ENCODE measurements around the gene JAKMIP2.
"Not testable (repeated sequence)": the region's sequence is repeated elsewhere in the genome, so short reads cannot be mapped to it uniquely, and the experiment has no call there.

JAKMIP2 gene

DNA sequence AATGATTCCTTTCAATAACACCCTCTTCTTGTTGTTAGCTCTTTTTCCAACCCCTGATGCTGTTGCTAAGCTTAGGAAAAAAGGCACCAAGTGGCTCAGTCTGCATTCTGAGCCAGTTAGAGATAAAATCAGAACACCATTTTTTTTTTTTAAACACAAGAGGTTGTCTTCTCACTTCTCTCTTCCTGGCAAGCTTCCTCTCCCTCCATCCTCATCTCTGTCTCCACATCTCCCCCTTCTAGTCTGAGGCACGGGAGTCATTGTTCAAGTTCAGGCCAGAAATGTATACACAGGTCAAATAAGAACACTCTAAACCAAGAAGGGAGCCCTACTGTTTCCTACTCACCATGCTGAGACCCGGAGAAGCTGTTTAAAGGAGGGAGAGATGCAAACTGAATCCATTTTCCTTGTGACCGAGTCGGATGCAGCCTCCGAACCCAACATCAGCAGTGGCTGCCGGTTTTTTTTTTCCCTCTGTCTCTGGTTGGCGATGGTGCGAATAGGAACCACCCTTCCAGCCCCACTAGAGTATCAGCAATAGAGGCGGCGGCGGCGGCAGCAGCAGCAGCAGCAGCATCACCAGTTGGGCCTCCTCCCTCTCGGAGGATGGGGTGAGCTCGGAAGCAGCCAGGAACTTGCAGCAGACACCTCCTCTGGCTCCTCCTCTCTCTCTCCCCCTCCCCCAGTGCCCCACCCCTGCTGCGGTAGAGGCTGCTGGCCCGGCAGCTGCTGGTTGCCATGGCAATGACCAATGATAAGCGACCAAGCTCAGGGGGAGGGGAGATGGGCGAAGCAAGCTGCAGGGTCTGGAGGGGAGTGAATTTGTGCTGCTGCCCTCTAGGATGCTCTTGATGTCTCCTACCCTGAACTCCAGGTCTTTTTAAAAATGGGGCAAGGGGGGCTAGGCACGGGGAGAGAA lies at the start of gene JAKMIP2:
JAKMIP2 (minus strand) TSS at position 619 of the 919 bp plus-strand sequence. CDS start 110,922 bp downstream, outside the sequence.
- peak; percentile 81 to 83 for DNase-seq

DNA sequence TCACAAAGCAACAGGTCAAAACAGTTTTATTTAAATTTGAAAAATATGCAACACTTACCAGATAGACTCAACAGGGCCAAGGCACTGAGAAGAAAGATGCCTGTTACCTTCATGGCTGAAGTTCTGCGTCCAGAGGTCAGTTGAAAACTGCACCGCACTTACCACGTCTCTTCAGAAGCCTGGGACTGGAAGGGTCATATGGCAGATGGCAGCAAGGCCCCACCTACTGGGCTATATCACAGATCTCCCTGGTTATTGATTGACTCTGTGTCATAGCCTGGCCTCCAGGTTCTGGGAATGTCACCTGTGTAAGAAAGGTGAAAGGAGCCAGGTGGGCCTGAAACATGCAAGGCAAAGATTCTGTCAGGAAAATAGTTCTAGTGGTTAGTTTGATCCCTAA lies 48.9 kb upstream of the JAKMIP2 start, which contains the start of gene SPINK1:
SPINK1 (minus strand) TSS at position 207 of the 400 bp plus-strand sequence; CDS start at position 113, 94 bp downstream.
- DNase-seq: no peak

DNA sequence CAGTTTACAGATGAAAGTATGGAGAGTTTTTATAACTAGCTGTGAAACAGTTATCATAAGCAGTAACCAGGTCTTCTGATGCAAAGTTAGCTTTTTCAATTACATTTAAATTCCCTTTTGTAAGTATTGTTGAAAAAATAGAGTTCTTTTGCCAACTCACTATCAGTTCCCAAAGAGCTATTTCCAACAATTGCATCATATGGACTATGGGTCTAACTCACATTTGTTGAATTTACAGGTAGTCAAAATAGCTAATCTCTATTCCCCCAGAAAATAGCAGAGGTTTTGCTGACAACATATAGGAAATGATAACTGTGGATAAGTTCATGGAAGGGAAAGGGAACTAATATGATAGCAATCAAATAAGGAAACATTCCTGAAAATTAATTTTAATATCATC lies 47.5 kb upstream of the JAKMIP2 start:
- no peak for DNase-seq

DNA sequence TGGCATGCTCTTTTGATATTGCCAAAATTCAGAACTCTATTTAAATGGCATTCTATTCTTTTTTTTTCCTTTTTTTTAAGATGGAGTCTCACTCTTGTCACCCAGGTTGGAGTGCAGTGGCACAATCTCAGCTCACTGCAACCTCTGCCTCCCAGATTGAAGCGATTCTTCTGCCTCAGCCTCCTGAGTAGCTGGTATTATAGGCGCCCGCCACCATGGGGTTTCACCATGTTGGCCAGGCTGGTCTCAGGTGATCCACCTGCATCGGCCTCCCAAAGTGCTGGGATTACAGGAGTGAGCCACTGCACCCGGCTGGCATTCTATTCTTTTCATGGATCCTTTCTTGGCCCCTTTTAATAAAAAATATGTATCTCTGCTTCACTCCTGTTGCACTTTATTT lies 44.5 kb upstream of the JAKMIP2 start:
- not testable (repeated sequence) for DNase-seq

DNA sequence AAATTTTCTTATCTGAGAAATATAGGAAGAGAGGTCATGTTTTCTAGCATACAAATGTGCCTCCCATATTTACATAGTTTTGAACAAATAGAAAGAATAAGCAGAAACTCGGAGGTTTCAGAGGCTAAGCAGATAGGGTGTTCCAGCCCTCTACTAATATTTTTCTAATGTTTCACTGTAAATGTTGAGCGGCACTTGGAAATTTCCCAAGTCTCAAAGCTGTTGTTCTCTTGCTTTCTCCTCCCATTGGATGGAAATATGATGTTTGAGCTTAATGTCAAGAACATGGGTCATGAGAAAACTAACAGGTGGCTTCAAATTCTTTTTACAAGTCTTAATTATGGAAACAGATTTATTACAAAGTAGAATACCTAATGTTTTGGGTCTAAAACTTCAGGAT lies 43.8 kb upstream of the JAKMIP2 start:
- DNase-seq: no peak

DNA sequence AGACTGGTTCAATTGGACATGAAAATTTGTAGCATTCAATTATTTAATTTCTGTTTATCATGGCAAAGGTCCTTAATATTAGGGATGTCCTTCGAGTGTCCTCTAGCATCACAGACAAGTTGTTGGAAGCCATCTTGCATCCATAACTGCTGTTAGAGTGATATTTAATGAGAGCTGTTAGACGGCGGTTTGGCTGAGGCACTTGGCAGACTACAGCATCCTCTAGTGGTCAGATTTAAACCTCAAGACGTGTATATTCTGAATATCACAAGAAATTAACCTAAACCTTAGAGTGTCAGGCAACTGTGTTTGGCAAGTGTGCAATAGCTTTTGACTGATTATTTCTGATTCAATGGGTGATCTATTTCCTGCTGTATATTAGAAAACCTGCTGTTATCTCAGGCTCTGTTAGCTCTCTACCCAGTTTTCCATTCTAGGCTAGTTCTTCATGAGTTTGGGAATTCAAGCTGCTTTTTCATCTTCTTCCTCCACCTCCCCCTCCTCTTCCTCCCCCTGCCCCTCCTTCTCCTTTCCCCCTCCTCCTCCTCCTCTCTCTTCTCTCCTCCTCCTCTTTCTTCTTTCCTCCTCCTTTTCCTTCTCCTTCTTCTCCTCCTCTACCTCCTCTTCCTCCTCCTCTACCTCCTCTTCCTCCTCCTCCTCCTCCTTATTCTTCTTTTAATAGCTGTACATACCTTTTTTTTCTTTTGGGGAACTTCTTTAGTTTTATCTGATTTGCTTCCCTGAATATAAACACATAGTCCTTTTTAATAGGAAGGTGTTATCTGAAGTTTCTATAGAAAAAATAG lies 40.4 kb upstream of the JAKMIP2 start:
- peak; percentile 10 to 13 for DNase-seq

DNA sequence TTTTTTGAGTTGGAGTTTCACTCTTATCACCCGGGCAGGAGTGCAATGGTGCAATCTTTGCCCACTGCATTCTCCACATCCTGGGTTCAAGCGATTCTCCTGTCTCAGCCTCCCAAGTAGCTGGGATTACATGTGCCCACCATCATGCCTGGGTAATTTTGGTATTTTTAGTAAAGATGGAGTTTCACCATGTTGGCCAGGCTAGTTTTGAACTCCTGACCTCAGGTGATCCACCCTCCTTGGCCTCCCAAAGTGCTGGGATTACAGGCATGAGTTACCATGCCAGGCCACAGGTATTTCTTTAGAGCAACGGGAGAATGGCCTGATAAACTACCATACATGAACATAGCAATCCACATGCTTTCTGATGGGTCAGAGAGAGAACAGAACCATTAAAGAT lies 39.7 kb upstream of the JAKMIP2 start:
- not testable (repeated sequence) for DNase-seq

DNA sequence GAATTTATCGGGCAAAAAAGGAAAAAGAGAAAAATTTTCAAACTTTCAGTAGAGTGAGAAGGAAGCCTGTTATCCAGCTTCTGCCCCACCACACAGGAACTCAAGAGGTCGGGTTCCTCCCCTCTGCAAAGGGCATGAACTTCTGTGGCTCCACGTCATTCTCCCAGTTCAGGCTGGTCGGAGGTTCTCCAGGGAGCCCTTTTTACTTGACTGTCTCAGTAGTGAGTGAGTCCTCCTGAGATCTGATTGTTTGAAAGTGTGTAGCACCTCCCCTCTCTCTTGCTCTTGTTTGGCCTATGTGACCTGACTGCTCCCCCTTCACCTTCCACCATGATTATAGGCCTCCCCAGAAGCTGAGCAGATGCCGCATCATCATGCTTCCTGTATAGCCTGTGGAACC lies 39.2 kb upstream of the JAKMIP2 start:
- no peak for DNase-seq

DNA sequence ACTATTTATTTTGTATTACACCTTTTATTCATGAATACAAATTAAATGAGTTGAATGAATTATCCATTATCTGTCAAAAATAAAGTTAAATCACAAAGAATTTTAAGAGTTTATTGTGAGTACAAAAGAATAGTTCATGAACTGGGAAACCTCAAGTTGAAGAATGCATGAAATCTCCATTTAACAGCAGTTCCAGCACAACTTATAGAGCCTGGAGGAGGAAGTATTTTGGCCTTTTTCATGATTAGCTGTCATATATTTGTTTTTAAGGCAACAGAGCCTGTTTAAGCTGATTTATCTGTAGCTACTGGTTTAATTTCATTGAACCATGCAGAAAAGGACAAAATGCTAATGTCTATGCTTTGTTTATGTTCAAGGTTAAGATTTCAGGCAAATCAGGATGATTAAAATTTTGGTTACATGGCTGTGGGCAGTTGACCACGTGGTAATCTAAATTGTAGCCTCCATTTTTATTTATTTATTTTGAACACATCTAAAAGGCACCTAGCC lies 36.8 kb upstream of the JAKMIP2 start:
- no peak for DNase-seq

DNA sequence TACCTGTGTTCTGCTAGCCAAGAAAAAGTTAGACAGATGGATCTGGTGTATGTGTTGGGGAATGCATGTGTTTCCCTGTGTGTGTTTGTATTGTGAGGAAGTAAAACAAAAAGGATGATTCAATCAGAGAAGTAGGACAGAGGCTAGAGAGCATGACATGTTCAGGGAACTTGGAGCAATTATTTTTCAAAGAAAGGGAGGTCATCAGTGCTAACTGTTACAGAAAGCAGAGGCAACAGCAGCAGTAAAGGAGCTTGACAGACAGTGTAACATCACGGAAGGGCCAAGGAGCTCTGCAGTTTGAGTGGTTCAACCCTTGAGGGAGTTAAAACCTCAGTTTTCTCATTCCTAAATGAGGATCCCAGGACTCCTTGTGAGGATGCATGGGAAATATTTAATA lies 35.8 kb upstream of the JAKMIP2 start:
- no peak for DNase-seq

DNA sequence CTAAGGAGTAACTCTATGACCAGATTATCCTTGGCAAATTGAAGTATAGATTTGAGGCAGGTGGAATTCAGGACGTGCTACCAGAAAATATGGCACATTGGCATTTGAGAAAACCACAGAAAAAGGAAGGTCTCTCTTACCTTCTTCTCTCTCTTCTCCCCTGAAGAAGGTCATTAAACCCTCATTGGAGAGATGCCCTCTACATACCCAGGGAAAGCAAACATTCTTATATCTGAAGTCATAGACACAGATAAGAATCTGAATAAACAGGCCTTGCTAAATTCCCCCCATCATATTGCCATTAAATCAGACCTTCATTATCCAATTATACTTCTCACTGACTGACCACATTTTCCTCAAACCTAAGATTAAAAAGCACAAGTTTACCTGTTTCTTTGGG lies 31.2 kb upstream of the JAKMIP2 start:
- DNase-seq: no peak

DNA sequence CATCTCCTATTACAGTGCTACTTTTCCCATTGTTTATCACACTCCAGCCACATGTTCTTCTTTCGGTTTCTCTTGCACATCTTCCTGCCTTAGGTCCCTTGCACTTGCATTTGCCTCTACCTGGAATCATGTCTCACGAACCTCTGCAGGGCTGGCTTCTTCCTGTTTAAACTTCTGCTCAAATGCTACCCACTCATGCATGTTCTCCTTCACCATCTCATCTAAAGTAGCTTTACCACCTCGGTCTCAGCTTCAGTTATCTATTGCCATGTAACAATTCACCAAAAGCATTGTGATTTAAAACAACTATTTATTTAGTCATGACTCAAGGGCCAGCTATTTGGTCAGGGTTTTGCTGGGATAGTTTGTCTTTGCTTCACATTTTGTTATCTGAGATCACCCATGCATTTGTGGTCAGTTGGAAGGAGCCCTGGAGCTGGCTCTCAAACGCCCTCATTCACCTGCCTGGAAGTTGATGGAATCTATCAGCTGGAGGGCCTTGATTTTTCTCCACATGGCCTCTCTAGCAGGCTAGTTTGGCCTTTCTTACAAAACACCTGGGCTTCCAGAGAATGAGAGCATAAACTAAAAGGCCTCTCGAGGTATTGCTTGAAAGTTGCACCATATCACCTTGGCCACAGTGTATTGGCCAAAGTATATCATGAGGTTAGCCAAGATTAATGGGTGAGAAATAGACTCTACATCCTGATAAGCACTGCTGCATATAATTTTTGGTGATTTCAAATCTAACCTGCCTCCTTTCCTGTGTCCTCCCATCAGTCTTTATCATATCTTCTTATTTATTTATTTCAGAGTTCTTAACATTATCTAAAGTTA lies 27.5 kb upstream of the JAKMIP2 start:
- no peak for DNase-seq

DNA sequence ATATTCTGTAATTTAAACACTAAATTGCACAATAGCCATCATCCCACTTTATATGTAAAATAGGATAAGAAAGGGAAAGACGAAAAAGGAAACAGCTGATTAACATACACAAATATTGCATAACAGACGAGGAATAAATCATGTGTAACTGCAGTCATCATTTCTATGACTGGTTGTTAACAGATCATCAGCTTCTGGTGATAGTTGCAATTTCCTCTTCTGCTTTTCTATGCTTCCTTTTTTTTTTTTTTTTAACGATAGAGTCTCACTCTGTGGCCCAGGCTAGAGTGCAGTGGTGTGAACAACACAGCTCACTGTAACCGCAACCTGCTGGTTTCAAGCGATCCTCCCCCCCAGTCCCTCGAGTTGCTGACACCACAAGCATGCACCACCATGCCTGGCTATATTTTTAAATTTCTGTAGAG lies 22.5 kb upstream of the JAKMIP2 start:
- DNase-seq: peak in 1 of 2 experiments; percentile 2

DNA sequence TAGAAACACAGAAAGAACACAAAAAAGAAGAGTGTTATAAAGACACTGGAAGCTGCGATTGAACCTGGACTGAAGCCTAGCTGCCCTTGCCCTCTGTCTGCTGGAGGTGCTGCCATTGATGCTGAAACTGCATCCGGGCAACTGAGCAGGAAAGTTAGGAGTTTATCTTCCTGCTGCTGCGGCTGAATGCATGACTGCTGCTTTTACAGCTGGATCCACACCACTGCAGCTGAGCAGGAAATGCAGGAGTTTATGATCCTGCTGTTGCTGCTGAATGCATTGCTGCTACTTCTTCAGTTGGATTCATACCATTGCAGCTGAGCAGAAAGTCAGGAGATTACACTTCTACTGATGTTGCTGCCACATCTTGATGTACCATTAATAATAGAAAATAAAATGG lies 21.8 kb upstream of the JAKMIP2 start:
- no peak for DNase-seq

DNA sequence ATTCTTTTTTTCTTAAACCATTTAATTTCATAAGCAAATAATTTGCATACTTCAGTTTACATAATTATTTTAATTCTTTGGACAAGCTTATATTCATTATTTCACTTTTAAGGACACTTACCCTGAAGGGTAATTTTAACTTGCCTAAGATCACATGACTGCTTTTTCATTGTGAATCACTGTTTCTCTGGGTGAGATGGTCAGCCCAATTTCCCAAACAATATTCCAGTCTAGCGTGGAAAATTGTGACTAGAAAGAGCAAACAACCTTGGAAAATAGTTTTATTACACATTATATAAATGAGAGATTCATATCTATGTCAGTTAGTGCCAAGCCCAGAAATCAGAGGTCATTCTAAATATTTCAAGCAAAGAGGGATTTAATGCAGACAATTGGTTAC lies 21.4 kb upstream of the JAKMIP2 start:
- no peak for DNase-seq

DNA sequence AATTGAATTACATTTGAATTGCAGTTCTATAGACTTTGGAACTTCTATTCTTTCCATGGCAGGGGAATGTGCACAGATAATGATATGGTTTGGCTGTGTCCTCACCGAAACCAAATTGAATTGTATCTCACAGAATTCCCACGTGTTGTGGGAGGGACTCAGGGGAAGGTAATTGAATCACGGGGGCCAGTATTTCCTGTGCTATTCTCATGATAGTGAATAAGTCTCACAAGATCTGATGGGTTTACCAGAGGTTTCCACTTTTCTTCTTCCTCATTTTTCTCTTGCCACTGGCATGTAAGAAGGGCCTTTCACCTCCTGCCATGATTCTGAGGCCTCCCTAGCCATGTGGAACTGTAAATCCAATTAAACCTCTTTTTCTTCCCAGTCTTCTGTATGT lies 20.6 kb upstream of the JAKMIP2 start:
- DNase-seq: not testable (repeated sequence)

DNA sequence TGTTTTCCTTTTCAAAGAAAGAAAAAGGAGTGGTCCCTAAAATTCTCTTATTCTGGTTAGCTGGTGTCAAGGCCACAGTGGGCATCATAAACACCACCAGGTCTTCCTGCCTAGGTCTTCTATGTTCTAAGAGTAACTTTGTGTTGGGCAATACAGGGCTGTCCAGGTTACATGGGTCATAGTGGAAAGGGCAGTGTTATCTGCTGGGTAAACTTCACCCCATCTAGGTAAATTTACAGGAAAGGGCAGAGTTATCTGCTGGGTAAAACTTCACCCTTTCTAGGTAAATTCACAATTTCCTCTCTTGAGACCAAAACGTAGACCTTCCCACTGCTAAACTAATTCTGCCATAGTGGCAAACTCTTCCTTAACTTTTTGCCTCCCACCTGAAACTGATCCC lies 18.9 kb upstream of the JAKMIP2 start:
- no peak for DNase-seq

DNA sequence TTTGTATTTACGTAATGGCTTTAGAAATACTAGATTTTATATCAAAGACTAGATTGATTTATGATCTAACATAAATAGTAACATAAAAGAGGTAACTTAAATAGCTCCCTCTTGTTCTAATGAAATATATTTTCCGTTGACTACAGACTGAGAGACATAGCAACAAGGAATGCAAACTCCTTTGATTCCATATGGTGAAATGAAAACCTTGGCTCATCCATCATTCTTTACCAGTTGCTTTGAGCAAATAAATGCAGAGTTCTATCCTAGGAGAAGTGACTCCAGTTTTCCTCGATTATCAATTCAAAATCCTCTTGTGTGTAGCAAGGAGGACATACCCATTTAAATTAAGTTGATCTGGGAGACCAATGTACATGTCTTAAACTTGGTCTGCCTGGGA lies 18.0 kb upstream of the JAKMIP2 start:
- DNase-seq: no peak

DNA sequence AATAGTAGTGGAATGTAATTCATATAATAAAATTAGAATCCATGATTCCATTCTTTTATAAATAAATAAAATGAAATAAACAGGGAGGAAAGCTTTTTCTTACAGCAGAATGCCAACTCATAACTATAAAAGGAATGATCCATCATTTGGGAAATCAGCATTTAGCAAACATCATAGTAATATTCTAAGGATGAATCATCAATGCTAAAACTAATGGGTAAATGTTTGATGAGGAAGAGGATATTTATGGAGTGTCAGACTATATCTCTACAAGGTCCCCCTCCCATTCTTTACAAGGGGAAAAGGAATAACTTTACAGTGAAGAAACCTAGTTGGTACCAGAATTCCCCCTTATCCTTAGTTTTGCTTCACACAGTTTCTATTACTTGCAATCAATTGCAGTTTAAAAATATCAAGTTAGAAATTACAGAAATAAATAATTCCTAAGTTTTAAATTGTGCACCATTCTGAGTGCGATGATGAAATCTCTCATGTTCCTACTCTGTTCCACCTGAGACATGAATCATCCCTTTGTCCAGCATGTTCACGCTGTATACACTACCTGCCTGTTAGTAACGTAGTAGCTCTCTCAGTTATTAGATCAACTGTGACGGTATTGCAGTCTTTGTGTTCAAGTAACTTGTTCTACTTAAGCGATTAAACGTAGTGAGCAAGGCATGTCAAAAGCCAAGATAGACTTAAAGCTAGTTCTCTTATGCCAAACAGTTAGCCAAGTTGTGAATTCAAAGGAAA lies 14.2 kb upstream of the JAKMIP2 start:
- no peak for DNase-seq

DNA sequence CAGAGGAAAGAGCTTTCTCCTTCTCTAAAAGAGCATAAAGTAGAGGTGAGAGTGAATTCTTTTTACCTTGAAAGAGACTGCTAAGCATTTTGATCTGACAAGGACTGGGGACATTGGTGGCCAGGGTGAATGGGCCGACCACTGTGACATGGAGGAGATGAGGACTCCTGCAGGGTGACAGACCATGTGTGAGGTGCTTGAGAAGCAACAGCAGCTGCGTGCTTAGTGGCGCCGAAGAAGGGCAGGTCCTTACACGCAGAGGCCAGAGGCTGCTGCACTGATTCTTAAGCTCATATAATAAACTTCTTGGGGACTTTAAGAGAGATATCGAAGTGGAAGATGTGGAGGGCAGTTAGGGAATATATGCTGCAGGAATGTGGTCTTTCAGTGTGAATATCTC lies 8.7 kb upstream of the JAKMIP2 start:
- no peak for DNase-seq

DNA sequence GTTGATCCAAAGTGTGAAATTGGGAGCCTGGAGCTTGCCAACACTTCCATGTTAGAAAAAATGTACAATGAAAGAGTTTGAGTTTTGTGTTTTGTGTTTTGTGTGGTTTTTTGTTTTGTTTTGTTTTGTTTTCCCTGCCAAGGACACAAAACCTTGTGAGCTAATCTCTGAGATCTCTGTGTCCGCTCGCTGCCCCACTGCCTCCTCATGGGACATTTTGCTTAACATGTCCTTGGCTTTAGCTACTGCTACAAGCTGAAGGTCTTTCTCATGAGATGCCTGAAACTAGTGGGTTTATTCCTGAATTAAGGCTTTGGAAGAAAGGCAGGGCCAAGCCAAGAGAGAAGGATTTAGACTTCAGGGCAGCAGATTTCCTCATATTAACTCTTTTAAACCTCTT lies 7.3 kb upstream of the JAKMIP2 start:
- DNase-seq: no peak

DNA sequence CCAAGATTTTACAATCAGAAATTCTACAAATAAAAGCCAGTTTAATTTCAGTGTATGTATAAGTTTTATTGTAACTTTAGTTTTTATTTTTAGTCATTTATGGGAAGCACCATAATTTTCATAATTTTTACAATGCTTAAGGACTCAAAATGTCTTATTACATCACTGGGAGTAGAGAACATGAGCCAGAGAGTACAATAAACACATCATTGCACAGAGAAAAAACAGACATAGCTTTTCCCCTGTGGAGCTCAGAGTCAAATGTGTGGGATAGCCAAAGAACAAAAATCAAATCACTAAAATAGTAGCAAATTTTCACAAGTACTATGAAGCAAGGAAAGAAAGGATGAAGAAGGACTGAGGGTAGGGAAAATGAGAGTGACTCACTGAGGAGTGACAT lies 5.5 kb upstream of the JAKMIP2 start:
- no peak for DNase-seq
